ENCODE data around the gene SIX3.
A peak's percentile ranks its signal among the peaks of the same experiment; 100 is the strongest.

Gene SIX3

DNA sequence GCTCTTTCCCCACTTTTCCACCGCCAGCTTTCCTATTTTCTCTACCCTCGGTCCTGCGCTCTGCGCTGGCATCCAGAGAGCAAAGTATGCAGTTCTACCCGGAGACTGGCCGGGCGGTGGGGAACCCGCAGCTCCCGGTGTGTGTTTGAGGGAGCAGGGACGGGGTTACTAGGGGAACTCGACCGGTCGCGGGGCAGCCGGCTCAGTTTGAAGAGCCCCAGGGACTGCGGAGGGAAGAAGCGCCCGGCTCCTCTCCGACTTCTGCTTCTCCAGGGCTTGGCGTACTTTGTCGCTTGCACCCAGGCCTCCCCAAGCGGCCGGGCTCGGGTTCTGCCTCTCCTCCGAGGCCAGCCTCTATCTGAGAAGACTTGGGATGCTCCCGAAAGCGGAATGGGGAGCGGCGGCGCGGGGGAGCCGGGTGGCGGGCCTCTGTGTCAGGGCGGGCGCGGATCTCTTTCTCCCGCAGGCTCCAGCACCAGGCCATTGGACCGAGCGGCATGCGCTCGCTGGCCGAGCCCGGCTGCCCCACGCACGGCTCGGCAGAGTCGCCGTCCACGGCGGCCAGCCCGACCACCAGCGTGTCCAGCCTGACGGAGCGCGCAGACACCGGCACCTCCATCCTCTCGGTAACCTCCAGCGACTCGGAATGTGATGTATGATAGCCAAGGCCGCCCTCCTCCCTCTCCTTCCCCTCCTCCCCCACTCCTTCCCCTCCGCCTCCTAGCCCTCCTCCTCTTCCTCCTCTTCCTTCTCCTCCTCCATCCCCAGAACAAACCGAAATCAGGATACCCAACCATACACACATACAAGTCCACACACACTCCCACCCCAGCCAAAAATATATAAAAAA lies 2.8 kb downstream of the SIX3 start:
- no peak for DNase-seq

DNA sequence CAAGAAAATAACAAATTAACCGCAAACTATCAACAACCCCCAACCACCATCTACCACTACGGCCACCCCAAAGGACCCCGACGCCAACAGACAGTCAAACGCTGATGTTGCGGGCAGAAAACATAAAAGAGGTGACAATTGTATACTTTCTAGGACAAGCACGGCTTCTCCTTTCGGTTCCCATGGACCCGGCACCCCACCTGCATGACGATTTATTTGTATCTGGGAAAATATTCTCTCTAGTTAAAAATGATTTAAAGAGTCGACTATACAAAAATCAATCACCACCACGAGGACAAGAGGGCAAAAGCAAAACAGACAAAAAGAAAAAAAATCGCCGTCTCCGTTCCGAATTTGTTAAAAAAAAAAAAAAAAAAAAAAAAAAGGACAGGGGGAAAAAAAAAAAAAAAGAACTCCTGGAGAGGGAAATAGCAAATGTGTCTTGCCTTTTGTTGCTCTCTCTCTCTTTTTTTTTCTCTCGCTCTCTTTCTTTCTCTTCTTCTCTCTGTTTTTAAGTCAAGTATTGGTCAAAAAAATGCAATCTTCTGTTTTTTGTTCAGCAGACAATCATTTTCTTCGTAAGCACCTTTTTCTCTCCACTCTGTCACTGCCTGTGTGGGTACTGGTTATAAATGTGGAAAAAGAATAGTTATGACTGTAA lies 3.6 kb downstream of the SIX3 start:
- no peak for DNase-seq

DNA sequence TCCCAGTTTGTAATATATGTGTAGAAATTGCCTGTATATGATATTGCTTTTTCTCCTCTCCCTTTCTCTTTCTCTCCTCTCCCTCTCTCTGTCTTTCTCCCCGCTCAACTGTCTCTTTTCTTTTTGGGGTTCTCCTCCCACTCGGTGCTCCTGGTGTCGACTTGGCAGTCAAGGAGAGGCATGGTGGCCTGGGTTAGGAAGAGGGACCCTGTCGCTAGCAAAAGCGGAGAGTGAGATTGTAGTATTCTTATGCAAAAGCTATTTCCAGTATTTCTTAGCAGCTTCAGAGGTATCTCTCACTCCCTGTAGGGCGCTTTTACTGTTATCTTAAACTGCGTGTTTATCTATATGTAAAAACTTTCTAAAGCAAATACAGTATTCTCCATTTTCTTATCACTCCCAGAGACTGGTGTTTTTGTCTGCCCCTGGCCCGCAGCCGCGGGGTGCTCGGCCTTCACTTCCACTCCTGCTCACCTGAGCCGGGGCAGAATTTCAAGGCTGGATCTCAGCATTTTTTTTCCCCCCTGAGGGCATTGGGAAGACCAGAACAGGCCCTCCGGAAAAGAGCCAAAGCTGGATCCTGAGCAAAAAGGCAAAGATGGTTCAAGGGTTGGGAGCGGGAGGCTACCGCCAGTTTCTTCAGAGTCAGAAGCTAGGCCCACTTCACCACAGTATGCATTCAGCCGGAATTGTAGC lies 4.3 kb downstream of the SIX3 start:
- no peak for DNase-seq

DNA sequence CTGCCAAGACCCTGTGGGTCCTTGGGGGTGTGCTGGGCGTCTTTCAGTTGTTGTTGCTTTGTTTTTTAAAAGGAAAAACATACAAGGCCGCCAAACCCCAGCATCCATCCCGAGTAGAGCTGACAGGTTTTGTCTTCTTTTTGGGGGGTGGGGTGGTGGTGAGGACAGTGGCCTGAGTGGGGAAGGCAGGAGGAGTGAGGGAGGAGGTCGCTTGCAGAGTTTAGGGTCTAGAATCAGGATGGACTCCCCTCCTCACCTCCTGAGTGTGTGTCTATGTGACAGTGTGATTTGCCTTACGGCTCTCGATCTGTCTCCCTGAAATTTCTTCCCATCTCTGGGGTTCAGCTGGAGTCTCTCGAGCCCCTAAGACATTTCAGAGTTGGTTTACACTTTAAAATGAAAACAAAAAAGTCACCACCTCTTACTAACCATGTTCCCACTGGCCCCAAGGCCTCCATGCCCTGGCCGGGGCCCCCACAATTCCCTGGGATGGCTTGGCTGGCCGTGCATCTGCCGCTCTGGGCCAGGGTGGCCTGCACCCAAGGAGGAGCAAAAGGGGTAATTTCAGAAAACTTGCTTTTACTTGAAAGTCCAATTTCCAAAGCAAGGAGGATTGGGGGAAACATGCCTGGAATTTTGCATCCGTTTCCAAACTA lies 5.0 kb downstream of the SIX3 start:
- DNase-seq = no peak

DNA sequence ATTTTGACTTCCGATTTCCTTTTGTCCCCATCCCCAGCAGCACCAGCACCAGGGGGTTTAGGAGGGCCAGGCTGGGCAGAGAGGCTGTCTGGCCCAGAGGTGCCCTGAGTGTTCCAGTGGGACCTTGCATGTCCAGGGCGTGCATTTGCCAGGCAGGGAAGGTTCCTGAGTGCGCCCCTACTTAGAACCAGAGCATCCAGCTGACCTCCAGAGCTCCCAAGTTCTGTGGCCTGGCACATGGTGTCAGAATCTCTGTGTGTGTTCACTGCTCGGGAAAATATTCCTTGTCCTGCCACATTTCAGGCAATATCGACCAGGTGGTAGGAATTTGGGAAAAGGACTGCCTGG lies 5.5 kb downstream of the SIX3 start:
- no peak for DNase-seq

DNA sequence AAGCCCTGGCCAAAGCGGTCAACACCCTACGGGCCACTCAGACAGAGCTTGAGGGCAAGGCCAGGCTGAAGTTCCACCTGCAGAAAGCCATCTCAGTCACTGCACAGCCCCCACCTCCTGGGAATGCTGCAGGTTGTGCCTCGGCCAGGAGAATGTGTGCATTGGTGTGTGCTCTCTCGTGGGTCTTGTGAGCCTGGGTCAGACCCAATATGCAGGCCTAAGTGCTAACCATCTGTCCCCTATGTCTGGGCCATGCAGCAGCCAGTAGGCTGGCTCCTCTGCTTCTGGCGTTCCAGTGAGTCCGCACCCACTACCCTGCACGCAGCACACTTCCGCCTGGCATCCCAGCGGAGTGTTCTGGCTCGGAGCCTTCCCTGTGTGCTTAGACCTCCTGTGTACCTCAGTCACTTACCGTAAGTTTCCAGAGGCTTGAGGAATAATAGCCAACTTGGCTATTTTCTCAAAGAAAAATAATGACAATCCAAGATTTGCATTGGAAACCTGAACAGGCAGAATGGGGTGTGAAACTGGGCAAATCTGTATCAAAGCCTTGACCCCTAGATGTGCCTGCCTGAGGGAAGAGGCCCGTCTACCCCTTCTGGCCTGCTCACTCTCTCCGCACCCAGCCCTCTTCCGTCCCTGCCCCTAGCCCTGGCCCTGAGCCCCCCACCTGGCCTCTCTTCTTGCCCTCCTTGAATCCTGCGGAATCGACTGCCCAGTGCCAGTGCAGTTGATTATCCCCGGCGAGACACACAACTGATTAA lies 7.2 kb downstream of the SIX3 start:
- no peak for DNase-seq

DNA sequence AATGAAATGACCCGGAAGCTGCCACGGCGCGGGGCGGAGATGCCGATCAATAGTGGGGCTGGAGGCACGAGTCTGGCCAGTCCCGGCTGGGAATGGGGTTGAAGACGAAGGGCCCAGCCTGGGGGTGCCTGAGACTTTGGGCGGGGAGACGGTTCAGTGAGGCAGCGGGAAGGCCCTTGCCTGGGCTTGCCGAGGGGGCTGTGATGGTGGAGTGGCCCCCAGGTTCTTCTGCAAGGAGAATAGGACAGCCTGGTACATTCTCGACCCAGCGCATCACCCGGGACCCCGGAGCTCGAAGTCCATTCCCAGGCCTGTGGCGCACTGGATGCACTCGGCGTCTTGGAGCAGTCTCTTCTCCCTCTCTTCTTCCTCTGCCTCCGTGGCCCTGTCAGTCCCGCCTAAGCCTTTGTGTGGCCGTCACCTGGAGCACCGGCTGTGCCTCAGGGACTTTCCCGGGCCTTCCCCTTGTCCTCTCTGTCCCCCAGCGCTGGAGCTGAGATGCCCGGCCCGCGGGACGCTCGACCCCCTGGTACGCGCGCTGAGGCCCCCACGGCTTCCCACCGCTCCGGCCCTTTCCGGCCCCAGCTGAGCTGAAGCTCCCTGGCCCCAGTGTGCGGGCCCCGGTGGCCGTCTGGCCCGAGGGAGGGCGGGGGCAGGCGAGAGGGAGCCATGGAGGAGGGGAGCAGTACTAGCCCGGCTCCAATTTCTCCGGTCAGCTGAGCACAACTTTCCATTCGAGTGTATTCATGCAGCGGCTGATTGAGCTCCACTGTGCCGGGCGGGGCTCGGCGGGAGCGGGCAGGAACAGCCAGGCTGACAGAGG lies 8.0 kb downstream of the SIX3 start:
- DNase-seq = no peak

DNA sequence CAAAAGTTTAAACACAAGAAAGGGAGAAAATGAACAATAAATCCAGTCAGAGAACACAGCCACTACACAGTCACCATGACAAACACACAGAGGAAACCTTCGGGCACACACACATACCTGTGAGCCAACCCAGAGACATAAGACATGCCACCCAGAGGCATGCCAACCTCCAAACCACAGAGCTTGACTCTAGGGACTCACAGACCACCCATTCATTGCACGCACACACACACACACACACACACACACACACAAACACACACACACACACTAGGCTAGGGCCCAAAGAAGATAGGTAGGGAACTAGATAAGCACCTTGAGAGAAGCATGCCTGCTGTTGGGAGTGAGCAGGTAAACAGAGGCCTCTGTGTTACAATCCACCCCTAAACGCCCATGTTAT lies 9.1 kb downstream of the SIX3 start:
- DNase-seq = no peak

DNA sequence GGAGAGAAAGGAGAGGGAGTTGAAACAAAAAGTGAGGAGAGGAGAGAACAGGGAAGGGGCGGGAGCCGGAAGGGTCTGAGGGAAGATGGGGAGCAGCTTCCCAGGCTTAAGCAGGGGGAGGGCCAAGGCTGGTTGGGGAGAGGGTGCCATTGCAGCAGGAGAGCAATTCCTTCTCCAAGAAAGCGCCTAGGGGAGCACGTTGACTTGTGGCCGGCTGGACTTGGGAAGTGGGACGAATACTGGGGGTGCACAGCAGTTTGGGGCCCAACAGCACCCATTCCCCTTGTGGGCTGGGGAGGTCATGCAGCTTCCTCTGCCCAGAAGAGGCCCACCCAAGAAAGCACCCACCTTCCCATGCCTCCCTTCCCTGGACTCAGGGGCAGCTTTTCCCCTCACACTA lies 9.6 kb downstream of the SIX3 start:
- DNase-seq = no peak

DNA sequence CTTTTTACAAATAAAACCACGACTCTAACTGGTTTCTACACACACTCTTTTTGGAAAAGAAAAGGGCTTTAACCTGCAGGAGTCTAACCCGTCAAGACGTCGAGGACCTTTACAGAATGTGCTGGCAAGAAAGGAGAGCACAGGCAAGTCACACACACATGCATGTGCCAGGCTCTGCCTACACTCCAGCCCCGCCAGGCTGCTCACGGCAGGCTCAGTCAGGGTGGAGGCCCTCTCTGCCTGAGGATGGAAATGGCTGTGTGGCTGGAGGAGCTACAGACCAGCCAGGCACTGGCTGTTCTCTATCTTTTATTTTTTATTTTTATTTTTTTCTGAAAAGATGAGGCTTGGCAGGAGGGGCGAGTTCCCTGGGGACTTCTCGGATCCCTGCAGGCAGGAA lies 10.2 kb downstream of the SIX3 start:
- DNase-seq = no peak

DNA sequence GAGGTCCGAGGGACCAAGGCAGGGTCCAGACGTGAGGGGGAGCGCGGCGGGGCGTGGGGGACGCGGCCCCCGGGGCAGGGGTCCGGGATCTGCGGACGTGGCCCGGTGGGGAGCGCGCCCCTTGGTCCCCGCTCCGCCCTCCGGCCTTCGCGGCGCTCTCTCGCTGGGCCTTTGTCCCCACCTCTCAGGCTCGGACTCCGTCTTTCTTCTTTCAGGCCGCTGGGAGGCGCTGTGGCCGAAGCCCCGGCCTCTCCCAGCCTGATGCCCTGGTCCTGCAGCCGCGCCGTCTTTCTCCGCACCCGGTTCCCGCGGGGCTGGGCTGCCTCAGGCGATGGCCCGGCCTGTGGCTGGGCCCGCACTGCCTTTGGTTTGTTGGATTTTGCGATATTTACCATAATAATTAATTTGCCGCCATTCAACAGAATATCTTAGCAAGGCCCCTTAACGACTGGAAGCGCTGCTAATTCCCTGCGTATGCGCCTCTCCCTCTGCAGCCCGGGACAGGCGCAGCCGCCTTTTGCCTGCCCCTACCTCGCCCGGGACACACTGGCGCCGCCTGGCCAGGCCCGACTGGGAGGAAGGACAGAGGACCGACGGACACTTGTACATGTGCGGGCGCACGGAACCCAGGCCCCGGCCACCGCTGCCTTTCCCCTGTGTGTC lies 10.8 kb downstream of the SIX3 start:
- DNase-seq = no peak

DNA sequence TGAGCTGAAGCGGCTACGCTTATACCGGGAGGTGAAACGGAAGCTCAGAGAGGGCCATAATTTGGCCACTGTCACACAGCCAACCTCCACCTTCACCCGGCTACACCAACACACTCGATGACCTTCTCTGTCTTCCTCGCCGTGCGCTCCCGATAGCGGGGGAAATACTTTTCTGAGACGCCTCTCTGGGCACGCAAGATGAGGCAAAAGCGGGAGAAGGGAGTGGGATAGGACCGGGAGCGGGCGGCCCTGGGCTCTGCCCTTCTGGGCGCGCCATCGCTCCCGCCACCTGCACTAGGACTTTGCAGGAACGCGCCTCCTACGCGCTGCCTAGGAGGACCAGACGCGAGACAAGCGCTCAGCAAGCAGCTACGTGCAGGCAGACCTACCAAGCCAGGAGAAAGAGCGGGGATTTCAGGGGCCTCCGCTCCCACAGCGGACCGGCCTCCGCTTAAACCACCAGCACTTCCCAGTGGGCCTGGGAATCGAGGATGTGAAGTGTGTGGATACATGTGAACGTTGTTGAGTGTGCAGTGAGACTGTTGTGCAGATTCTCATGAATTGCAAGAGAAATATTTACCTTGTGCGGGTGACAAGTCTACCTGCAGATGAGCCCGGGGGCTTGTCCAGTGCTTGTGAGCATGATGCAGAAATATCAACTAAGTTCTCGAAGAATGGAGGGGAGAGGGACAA lies 11.4 kb downstream of the SIX3 start:
- DNase-seq = no peak

DNA sequence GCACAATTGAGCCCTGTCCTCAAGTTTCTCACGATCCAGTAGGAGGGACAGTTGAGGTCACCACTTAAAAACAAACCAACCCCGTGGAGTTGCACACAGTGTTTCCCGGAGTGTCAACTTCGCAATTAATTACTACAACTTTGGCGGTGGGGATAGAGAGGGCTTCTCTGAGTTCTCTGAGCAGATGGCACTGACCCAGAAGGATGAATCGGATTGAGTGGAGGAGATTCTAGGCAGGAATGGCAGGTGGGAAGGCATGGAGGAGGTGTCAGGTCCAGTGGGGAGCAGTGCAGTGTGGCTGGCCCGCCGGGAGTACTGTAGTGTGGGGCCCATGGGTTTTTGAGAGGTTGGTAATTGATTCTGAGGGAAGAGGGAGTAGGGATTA lies 12.0 kb downstream of the SIX3 start:
- no peak for DNase-seq

DNA sequence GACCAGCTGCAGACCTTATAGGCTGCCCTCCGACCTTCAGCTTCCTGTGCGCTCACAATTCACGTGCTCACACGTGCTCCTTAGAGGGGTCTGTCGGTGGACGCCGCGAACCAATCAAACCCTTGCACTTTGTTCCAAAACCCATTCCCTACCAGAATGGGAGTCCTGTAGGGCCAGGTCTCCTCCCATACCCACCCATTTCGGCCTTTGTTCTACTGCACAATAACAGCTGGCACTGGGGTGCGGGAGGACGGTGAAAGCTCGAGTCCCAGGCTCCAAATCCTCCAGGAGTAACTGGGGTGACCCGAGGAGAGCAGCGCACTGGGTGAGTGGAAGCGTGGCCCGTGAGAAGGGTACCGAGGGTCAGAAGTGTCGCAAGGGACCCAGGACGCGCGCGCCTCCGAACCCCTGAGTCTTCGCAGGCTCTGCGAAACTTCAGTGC lies 13.0 kb downstream of the SIX3 start:
- DNase-seq = no peak

DNA sequence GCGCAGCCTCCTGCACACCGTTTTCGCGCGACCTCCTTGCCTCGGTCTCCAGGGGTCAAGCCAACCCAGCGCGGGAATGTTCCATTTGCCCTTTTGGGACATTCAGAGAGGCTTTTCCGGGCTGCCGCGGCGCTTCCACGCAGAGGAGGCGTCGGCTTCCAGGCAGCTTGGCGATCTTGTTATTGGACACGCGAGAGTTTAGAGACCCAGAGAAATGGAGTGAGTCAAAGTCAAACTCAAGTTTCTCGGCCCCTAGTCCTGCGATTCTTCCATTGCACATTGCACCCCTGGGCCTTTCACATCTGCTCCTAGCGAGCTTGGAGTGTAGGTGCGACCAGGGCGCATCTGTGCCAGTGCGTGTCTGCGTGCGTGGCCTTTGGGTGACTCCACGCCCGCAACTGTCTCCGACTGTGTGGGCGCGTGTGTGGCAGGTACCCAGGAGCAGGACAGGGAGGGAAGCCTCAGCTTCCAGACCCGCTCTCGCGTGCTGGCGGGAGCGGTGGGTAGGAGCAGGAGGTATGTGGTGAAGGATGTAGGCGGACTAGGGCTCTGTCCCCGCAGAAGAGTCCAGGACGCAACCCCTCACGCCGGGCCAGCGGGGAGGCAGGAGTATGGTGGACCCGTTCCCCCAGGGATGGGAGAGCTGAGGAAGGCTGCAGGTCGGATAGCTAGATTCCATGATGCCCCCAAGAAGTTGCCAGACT lies 13.5 kb downstream of the SIX3 start:
- no peak for DNase-seq

DNA sequence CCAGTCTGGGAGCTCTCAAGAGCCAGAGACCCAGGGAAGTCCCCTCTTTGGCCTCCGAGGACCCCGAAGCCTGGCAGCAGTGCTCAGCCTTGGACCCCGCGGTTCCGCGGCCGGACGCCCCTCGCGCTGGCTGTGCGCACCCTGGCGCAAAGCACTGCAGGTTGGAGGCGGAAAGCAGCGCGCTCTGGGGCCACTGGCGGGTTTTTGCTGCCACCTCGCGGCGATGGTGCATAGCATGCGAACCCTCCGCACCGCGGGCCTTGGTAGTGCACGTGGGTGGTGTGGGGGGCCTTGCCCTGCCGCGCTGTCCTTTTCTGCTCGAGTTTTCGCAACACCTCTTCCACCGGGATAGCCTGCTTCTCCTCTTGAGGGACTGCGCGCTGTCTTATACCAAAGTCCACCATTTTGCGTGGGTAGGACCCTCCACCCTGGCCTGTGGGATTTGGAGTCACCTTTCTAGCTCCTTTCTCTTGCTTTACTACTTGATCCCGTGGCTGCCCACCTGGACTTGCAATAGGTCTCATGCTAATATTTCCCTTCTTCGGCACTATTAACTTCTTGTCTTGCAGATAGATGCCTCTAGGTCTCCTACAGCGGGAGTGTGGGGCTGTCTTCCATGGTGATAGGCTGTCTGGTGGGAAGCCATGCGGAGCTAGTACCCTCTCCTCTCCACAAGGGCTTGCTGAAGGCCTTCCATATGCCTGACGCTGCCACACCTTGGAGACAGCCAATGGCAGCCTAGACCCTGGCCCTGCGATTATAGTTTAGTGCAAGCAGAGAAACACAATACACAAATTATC lies 14.3 kb downstream of the SIX3 start:
- peak; percentile 63 to 67 for DNase-seq

DNA sequence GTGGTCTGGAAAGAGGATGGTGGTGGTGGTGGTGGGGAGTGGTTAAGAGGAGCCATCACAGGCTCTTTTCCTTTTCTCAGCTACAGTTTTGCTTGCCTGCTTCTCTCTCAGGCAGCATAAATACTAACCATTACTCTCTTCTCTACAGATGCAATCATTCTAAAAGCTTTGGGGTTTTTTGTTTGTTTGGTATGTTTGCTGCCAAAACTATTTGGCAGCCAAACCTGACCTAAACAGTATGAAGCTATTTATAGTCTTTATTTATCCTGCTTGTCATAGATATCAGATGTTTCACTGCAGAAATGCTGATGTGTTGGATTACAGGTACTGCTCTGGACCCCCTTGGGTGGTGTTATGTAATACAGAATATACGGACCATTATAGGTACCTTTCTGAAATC lies 15.3 kb downstream of the SIX3 start:
- no peak for DNase-seq

DNA sequence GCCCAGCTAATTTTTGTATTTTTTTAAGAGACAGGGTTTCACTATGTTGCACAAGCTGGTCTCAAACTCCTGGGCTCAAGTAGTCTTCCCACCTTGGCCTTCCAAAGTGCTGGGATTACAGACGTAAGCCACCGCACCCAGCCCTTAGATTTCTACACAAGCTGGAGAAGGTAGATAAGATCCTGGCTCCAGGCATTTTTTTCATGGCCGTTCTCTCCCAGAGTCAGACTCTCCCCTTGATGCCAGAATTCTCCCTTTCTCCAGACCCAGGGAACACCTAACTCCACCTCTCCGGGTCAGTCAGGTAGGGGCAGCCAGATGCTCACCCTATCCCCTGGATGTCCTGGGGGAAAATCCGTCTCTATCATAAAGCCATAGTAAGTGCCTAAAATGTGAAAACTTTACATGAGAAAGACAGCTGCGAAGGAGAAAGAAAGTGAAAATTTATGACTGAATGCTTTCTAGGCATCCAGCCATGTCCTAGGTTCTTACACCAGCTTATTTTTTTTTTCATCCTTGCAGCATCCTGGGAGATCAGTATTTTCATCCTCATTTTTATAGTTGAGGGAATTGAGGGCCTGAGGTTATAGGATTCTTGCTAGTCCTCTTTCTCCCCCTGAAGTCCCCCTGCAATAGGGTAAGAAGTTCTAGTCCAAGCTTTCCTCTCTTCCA lies 16.3 kb downstream of the SIX3 start:
- no peak for DNase-seq

DNA sequence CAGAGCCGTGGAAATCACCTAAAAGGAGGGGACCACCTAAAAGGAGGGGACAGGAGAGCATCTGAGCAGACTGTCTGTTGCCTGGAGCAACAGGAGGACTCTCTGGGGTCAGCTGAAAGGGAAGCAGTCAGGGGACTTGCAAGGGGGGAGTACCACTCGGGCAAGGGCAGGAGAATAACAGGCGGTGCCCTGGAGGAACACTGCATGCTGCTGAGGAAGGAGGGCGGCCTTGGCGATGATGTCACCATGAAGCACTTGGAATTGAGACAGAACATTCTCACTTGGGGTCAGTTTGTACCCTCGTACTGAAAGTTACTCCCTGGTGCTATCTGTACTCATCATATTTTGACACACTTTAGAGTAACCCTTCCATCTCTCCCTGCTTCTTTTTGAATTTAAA lies 18.4 kb downstream of the SIX3 start:
- DNase-seq = no peak

Data from activated CD4-positive, alpha-beta T cell treated with anti-CD3 and anti-CD28 coated beads for 4 hours (primary cell).